GM18861 (cell line): Measurements from ENCODE around the gene SLC43A3.
A peak's percentile ranks its signal among the peaks of the same experiment; 100 is the strongest.

Experiments
- ATAC-seq: cut with Tn5 transposase; IDR thresholded peaks from one replicate; pipeline ENCODE4 v1.9.1; 2021; ENCODE audit not compliant: unreplicated experiment

SLC43A3 gene

GRCh38 chr11:57426929-57427726 lies at the start of gene SLC43A3:
Gene SLC43A3, minus strand, starts transcription at chr11:57427121. Its CDS starts 949 bp downstream, at chr11:57426172.
- peak; percentile 44 for ATAC-seq

GRCh38 chr11:57476047-57476756 lies 49.3 kb upstream of the SLC43A3 start:
- peak; percentile 16 for ATAC-seq

GRCh38 chr11:57475671-57476046 lies 48.7 kb upstream of the SLC43A3 start:
- no peak for ATAC-seq

GRCh38 chr11:57475191-57475590 lies 48.3 kb upstream of the SLC43A3 start:
- no peak for ATAC-seq

GRCh38 chr11:57474803-57475115 lies 47.8 kb upstream of the SLC43A3 start:
- ATAC-seq = no peak

GRCh38 chr11:57474017-57474802 lies 47.3 kb upstream of the SLC43A3 start:
- ATAC-seq = no peak

GRCh38 chr11:57473285-57473841 lies 46.4 kb upstream of the SLC43A3 start:
- no peak for ATAC-seq

- ATAC-seq = no peak
Observed at GRCh38 chr11:57471496-57471895, 44.6 kb upstream of the SLC43A3 start.

GRCh38 chr11:57469268-57469667 lies 42.3 kb upstream of the SLC43A3 start:
- ATAC-seq = no peak

- ATAC-seq = no peak
Observed at GRCh38 chr11:57468276-57468675, 41.4 kb upstream of the SLC43A3 start.

- ATAC-seq = no peak
Observed at GRCh38 chr11:57467508-57468157, 40.7 kb upstream of the SLC43A3 start.

GRCh38 chr11:57466680-57467079 lies 39.8 kb upstream of the SLC43A3 start:
- no peak for ATAC-seq

- ATAC-seq = no peak
Observed at GRCh38 chr11:57464539-57465181, 37.7 kb upstream of the SLC43A3 start.

- no peak for ATAC-seq
Observed at GRCh38 chr11:57463671-57464538, 37.0 kb upstream of the SLC43A3 start.

GRCh38 chr11:57462597-57462996 lies 35.7 kb upstream of the SLC43A3 start:
- ATAC-seq = no peak

- no peak for ATAC-seq
Observed at GRCh38 chr11:57461841-57462489, 35.0 kb upstream of the SLC43A3 start.

GRCh38 chr11:57460758-57461749 lies 34.1 kb upstream of the SLC43A3 start:
- no peak for ATAC-seq
